GM23338 (cell line): ENCODE measurements around the gene WBP2. TPM values are rescaled to one million over a fixed set of nuclear protein-coding genes. Genes with fewer than 3 reads are reported as not detected.

ENCODE experiments used
- ATAC-seq: fragments of 200-7000 bp; cut with Tn5 transposase; 3 replicates; pipeline ENCODE4 v1.9.1; 2020
- DNase-seq: peaks from one replicate; pipeline ENCODE4 v3.0.0-alpha.2; 2015; ENCODE audit warnings: low spot score
- H2AFZ ChIP-seq: fragments of 200-600 bp; sonication (generic); 2 replicates; pipeline ENCODE4 v1.8.0; 2016; ENCODE audit warnings: antibody characterized with exemption, mild to moderate bottlenecking, moderate library complexity
- H3F3A ChIP-seq: fragments of 200-600 bp; sonication (generic); replicated peaks from 2 replicates; pipeline ENCODE4 v1.8.0; 2017; ENCODE audit warnings: antibody characterized with exemption, mixed run types, low read depth
- H3K27ac ChIP-seq: fragments of 200-600 bp; sonication (generic); 2 replicates; pipeline ENCODE4 v1.6.1; 2016; ENCODE audit warnings: low read depth
- H3K27me3 ChIP-seq: fragments of 200-600 bp; sonication (generic); 2 replicates; pipeline ENCODE4 v1.8.0; 2016; ENCODE audit warnings: mild to moderate bottlenecking, mixed run types, moderate library complexity; ENCODE audit not compliant: insufficient read depth
- H3K36me3 ChIP-seq: fragments of 200-600 bp; sonication (generic); 2 replicates; pipeline ENCODE4 v1.8.0; 2016; ENCODE audit warnings: mild to moderate bottlenecking; ENCODE audit not compliant: insufficient read depth
- H3K4me1 ChIP-seq: fragments of 200-600 bp; sonication (generic); 2 replicates; pipeline ENCODE4 v1.8.0; 2016; ENCODE audit warnings: mild to moderate bottlenecking, moderate library complexity; ENCODE audit not compliant: insufficient read depth
- H3K4me2 ChIP-seq: fragments of 200-600 bp; sonication (generic); 2 replicates; pipeline ENCODE4 v1.7.1; 2017; ENCODE audit warnings: mixed run types
- H3K4me3 ChIP-seq: fragments of 200-600 bp; sonication (generic); 2 replicates; pipeline ENCODE4 v1.6.1; 2016; ENCODE audit warnings: mixed run types
- H3K79me2 ChIP-seq: fragments of 200-600 bp; sonication (generic); replicated peaks from 2 replicates; pipeline ENCODE4 v1.8.0; 2017; ENCODE audit warnings: mild to moderate bottlenecking; ENCODE audit not compliant: insufficient read depth
- H3K9me2 ChIP-seq: fragments of 200-600 bp; sonication (generic); 2 replicates; pipeline ENCODE4 v1.8.0; 2017; ENCODE audit not compliant: insufficient read depth
- H4K20me1 ChIP-seq: fragments of 200-600 bp; sonication (generic); replicated peaks from 2 replicates; pipeline ENCODE4 v1.8.0; 2017; ENCODE audit warnings: mild to moderate bottlenecking; ENCODE audit not compliant: insufficient read depth
- H3K27ac Mint-ChIP-seq: 2 replicates; pipeline ENCODE4 v1.8.0; 2020; ENCODE audit warnings: inconsistent platforms, mild to moderate bottlenecking, moderate library complexity, mixed read lengths
- H3K27me3 Mint-ChIP-seq: 3 replicates; pipeline ENCODE4 v1.8.0; 2022; ENCODE audit warnings: low read depth, mild to moderate bottlenecking, moderate library complexity, mixed read lengths, inconsistent platforms; ENCODE audit not compliant: insufficient read depth, poor library complexity
- H3K36me3 Mint-ChIP-seq: 3 replicates; pipeline ENCODE4 v1.8.0; 2021; ENCODE audit warnings: low read depth, mild to moderate bottlenecking, inconsistent platforms, moderate library complexity, mixed read lengths
- H3K4me1 Mint-ChIP-seq: 3 replicates; pipeline ENCODE4 v1.8.0; 2020; ENCODE audit warnings: mild to moderate bottlenecking, inconsistent platforms, mixed read lengths
- H3K4me3 Mint-ChIP-seq: 3 replicates; pipeline ENCODE4 v1.8.0; 2021; ENCODE audit warnings: moderate library complexity, mild to moderate bottlenecking, inconsistent platforms, mixed read lengths
- H3K9me3 Mint-ChIP-seq: 3 replicates; pipeline ENCODE4 v1.8.0; 2020; ENCODE audit warnings: moderate library complexity, mild to moderate bottlenecking, inconsistent platforms, mixed read lengths
- CREB1 ChIP-seq: fragments of 250-450 bp; sonication (Bioruptor Pico); IDR thresholded peaks from 2 replicates; pipeline ENCODE4 v1.5.0; 2020; ENCODE audit warnings: low read depth, mild to moderate bottlenecking, moderate library complexity
- CTCF ChIP-seq, 2 experiments: fragments of 200-600 bp in 1 of 2; sonication (generic) in 1 of 2; conservative IDR thresholded peaks; 2 replicates each; pipeline versions ENCODE4 v1.5.1 to v1.6.1; 2016 to 2017; ENCODE audit warnings: antibody characterized with exemption in 2 of 2, low read depth in 2 of 2, mild to moderate bottlenecking in 2 of 2, moderate library complexity in 1 of 2
- ETS1 ChIP-seq: IDR thresholded peaks from 2 replicates; pipeline ENCODE4 v1.6.1; 2016; ENCODE audit warnings: antibody characterized with exemption
- EZH2 ChIP-seq: fragments of 200-600 bp; sonication (generic); IDR thresholded peaks from one replicate; pipeline ENCODE4 v1.8.0; 2017; ENCODE audit warnings: antibody characterized with exemption, mild to moderate bottlenecking, low read depth; ENCODE audit not compliant: unreplicated experiment
- EZH2phosphoT487 ChIP-seq: fragments of 200-600 bp; sonication (generic); IDR thresholded peaks from one replicate; pipeline ENCODE4 v1.8.1; 2018; ENCODE audit warnings: antibody characterized with exemption; ENCODE audit not compliant: unreplicated experiment
- JUNB ChIP-seq: IDR thresholded peaks from one replicate; pipeline ENCODE4 v1.6.1; 2016; ENCODE audit warnings: antibody characterized with exemption; ENCODE audit not compliant: unreplicated experiment
- NANOG ChIP-seq: IDR thresholded peaks from 2 replicates; pipeline ENCODE4 v1.6.1; 2016; ENCODE audit warnings: antibody characterized with exemption, borderline replicate concordance
- POLR2AphosphoS5 ChIP-seq: IDR thresholded peaks from 2 replicates; pipeline ENCODE4 v1.6.1; 2016; ENCODE audit warnings: antibody characterized with exemption, low read depth
- REST ChIP-seq: IDR thresholded peaks from one replicate; pipeline ENCODE4 v1.6.1; 2018; ENCODE audit warnings: antibody characterized with exemption; ENCODE audit not compliant: unreplicated experiment
- STAT1 ChIP-seq: IDR thresholded peaks from one replicate; pipeline ENCODE4 v1.6.1; 2016; ENCODE audit warnings: antibody characterized with exemption; ENCODE audit not compliant: unreplicated experiment
- ZNF114 ChIP-seq: fragments of 250-450 bp; sonication (Bioruptor Pico); IDR thresholded peaks from 2 replicates; pipeline ENCODE4 v1.5.0; 2020; ENCODE audit warnings: mild to moderate bottlenecking, moderate library complexity
- ZNF331 ChIP-seq: fragments of 250-450 bp; sonication (Bioruptor Pico); IDR thresholded peaks from 2 replicates; pipeline ENCODE4 v1.5.0; 2020; ENCODE audit warnings: low read depth, mild to moderate bottlenecking, moderate library complexity
- polyA plus RNA-seq: library from polyadenylated mRNA; unstranded; fragments of >200 nt; fragmentation: Nextera tagmentation; extraction: Ambion mirVana; gene quantifications from 2 replicates; pipeline ENCODE4 v1.2.1, GENCODE V29; 2016
- total RNA-seq: library from RNA; depleted of rRNA; stranded (reverse); fragments of >200 nt; shearing (Covaris generic); gene quantifications from 2 replicates; pipeline ENCODE4 v1.2.3, GENCODE V29; 2014

Gene WBP2
- total and polyA plus RNA-seq, 2 experiments from 2014 or later, result 36.2 to 63.5 TPM

GRCh38 chr17:75808905-75809621 lies 46.1 kb downstream of the WBP2 start:
- H3K4me3 Mint-ChIP-seq, result no peak overlapping the region
- H3K4me1 ChIP-seq, result no peaks in the 10 kb centered on the region
- H3K27me3 Mint-ChIP-seq, result peaks cover 15% of the 10 kb centered on the region
- H3K36me3 ChIP-seq, result no peaks in the 10 kb centered on the region
- H3K4me1 Mint-ChIP-seq, result no peaks in the 10 kb centered on the region
- peaks cover 21% of the 10 kb centered on the region for H3K36me3 Mint-ChIP-seq
- H3K9me2 ChIP-seq, result no peaks in the 10 kb centered on the region
- H3K9me3 Mint-ChIP-seq, result no peaks in the 10 kb centered on the region; the same call in 2 of the 3 replicates
- no peak overlapping the region for H3K4me3 ChIP-seq
- H3K27ac Mint-ChIP-seq, result no peak overlapping the region
- no peak for ATAC-seq
- H3K27ac ChIP-seq, result no peak overlapping the region
- H3K79me2 ChIP-seq, result peaks cover 23% of the 10 kb centered on the region
- no peak overlapping the region for H3K4me2 ChIP-seq
- DNase-seq, result no peak
- TF ChIP-seq JUNB, result no peak
- no peak for TF ChIP-seq STAT1
- TF ChIP-seq EZH2phosphoT487, result no peak
- no peak for TF ChIP-seq ZNF331 (CRISPR knock-in tag)
- no peak for TF ChIP-seq REST
- no peaks in the 10 kb centered on the region for H3K27me3 ChIP-seq
- H3F3A ChIP-seq, result no peaks in the 10 kb centered on the region; the same call in 1 of the 2 replicates
- peaks cover 5% of the 10 kb centered on the region for H4K20me1 ChIP-seq
- no peak overlapping the region for H2AFZ ChIP-seq

- Histone ChIP-seq H4K20me1 (peaks cover 5% of the 10 kb centered on the region), H3K36me3 (no peaks in the 10 kb centered on the region), H3K4me1 (no peaks in the 10 kb centered on the region), H3K9me2 (no peaks in the 10 kb centered on the region), H3K79me2 (peaks cover 28% of the 10 kb centered on the region), H3K4me3 (no peak overlapping the region), H3K27me3 (no peaks in the 10 kb centered on the region), H3K4me2 (no peak overlapping the region), H3F3A (no peaks in the 10 kb centered on the region; the same call in 1 of the 2 replicates), H3K27ac (0 out of 2 replicates have a peak overlapping the region, but pooled peaks have one; percentile 76), H2AFZ (no peak overlapping the region)
- Mint-ChIP-seq H3K4me1 (no peaks in the 10 kb centered on the region), H3K36me3 (peaks cover 16% of the 10 kb centered on the region), H3K4me3 (no peak overlapping the region), H3K27ac (no peak overlapping the region), H3K27me3 (peaks cover 15% of the 10 kb centered on the region), H3K9me3 (no peaks in the 10 kb centered on the region; the same call in 2 of the 3 replicates)
- DNase-seq, result no peak
- no peak for ATAC-seq
- TF ChIP-seq POLR2AphosphoS5 (no peak), EZH2phosphoT487 (no peak), CREB1 (no peak), ZNF114 (CRISPR knock-in tag) (no peak), EZH2 (no peak), CTCF (conservative IDR thresholded peaks at IDR 0.05; ENCODE audit: low read depth in 2 of 2) (no peak), ETS1 (no peak), ZNF331 (CRISPR knock-in tag) (no peak), REST (no peak), JUNB (no peak), NANOG (no peak), STAT1 (no peak)
These were observed 46.6 kb downstream of the WBP2 start for GRCh38 chr17:75808549-75808904.
